D721Med (cell line): ENCODE measurements around the gene NFIA.

Experiments
- DNase-seq: peaks from one replicate; pipeline ENCODE4 v3.0.0; 2011; ENCODE audit warnings: low spot score; ENCODE audit not compliant: insufficient read length
- FAIRE-seq: peaks from 2 replicates; lab custom pipeline; 2011; peaks lifted over from hg19 to GRCh38; lab: Jason Lieb, UNC
- TF ChIP-seq, protein P1 (sequence below): IDR thresholded peaks from 2 replicates; pipeline ENCODE4 v1.5.1; 2012; ENCODE audit warnings: mild to moderate bottlenecking, control low read depth; ENCODE audit not compliant: insufficient read depth; ENCODE audit errors: missing control alignments

NFIA gene

DNA sequence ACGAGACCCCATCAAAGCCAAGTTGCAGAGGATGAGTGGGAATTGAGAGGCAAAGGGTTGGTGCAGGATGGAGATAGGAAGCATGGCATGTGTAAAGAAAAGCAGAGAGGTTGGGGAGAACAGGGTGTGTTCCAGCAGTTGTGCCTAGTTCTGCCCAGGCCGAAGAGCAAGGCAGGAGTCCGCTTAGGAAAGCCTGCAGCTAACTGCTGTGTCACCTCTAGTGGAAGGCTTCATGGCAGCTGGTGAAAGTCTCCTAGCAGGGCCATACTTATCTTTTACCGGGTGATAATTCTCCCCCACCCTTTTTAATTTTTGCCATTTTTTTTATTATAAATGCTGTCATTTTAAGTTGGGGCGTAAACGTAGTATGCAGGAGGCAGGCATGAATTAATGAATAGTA lies 93.6 kb downstream of the NFIA start:
- FAIRE-seq (no peak), DNase-seq (no peak)

DNA sequence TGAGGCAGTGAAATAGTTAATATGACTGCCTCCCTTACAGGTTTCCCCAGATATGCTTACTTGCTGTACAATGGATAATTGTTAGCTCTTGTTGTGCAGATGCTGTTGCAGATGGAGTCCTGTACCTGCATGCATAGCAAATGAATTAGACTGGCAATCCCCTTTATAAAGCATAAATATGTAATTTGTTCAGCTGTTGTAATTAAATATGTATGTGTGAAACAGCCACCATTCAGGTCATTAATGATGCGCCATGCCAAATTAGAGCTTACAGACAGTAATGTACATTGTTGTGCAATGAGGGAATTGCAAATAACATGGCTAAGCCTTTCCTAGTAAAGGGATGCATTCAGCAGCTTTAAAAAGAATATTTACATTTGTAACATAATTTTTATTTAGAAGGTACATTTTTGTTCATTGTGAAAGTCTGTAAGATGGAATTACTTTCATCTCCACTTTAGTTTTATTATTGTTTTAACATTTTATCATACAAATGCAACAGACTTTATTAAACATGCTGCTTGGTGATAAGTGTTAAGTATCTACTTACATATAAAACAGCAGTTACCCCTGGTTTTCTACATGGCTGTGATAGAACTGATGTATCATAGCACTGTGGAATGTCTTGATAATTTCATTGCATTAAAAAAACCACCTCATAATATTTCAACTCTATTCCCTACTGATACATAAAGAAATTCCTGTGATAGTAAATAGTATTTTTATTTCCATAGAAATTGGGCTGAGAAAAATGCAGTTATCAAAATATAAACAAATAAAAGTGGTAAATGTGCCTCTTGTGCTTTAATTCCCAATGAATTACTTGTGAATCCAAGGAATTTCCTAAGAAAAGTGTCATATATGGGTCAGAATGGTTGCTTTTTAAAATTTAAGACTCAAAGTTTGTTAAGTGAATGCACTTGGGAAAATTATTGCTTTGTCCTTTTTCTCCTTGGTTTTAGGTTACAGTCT lies 99.0 kb downstream of the NFIA start:
- DNase-seq (no peak), FAIRE-seq (no peak)
- TF ChIP-seq, protein P1, sequence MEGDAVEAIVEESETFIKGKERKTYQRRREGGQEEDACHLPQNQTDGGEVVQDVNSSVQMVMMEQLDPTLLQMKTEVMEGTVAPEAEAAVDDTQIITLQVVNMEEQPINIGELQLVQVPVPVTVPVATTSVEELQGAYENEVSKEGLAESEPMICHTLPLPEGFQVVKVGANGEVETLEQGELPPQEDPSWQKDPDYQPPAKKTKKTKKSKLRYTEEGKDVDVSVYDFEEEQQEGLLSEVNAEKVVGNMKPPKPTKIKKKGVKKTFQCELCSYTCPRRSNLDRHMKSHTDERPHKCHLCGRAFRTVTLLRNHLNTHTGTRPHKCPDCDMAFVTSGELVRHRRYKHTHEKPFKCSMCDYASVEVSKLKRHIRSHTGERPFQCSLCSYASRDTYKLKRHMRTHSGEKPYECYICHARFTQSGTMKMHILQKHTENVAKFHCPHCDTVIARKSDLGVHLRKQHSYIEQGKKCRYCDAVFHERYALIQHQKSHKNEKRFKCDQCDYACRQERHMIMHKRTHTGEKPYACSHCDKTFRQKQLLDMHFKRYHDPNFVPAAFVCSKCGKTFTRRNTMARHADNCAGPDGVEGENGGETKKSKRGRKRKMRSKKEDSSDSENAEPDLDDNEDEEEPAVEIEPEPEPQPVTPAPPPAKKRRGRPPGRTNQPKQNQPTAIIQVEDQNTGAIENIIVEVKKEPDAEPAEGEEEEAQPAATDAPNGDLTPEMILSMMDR: no peak

More for the DNA sequence above, 93.6 kb downstream of the NFIA start:
- TF ChIP-seq, protein P1: no peak

DNA sequence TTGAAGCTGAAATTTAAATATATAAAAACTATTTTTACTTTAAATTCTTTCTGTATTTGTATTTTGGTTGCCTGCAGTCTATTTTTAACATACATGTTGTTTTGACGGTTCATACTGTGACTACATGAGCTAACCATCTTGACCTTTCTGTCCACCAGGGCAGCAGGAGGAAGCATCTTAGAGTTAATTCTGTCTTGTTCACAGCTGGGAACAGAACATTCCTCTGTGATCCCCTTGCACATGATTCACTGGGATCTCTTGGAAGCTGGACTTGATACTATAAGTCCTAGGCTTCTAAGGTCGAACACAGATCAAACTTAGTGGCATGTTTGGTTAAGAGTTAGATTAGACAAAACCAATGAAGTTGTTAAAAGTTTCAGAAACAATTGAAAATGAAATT lies 99.7 kb downstream of the NFIA start:
- DNase-seq (no peak), FAIRE-seq (no peak)
- TF ChIP-seq, protein P1: no peak

DNA sequence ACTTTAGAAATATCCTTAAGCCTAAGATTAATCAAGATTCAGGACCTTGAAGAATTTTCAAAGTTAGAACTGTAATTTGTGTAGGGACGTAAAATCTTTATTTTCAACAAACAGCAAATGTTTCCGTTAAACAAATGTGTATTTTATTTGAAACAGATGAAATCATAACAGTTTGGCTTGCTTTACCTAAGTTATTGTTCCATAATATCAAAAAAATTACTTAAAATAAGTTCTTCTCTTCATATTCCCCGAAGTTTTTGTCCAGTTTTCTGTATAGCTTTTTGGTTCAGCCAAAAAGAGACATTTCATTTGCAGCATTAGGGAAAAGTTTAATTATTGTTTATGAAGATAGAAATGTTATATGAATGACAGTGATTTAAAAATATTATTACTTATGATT lies 100.1 kb downstream of the NFIA start:
- TF ChIP-seq, protein P1: no peak
- DNase-seq (no peak), FAIRE-seq (no peak)

DNA sequence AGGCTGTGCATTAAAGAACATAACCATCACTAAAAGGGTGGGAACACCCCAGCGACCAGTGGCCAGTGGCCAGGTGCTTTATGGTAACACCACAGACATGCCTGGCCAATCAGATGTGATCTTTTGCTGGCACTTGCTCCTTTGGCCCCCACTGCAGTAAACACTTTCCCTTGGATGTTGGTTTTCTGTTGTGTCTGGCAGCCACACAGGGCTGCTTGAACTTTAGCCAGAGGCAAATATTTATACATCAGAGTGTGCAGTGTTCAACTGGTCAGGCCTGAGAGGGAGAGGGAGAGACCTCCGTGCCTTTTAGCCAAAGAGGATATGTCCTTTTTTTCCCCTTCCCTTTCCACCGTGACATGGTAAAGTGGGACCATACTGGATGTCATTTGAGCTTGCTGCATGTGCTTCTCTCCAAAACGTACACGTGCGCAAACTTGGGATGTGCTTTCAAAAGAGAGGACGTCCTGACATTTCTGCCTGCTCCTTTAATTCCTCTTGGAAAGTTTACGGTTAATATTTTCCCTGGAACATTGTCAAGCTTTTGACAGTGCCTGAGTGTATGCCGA lies 101.2 kb downstream of the NFIA start:
- TF ChIP-seq, protein P1: no peak
- no peak for FAIRE-seq
- no peak for DNase-seq

DNA sequence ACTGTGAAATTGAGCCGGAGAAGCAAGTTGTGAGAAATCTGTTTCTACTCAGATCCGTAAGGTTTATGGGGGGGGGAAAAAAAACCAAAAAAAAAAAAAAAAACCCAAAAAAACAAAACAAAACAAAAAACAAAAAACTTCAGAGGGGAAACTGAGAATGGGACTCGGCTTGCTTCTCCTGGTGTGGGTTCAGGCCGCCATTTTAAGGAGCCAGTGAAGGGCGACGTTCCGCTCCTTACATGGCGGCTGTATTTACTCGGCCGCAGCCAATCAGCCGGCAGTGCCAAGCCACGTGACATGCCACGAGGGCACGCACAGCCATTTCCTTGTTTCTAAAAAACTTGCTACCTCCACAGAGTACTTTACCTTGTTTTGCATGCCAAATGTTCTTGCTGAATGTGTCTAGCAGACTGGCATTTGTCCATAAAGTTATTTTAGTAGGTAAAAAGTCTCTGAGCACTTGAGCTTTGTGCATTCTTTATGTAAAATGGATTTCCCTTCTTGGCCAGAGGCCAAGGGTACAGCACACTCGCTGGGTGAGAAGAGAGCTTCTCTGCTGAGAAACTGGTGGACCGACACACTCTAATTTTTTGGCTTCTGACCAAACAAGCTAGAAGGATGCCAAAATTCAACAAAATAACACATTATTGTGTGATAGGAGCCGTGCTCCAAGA lies 101.8 kb downstream of the NFIA start:
- no peak for FAIRE-seq
- TF ChIP-seq, protein P1: no peak
- DNase-seq: no peak
